Activated T-helper 17 cell treated with anti-CD3 and anti-CD28 coated beads, Interleukin-2, amount 50 U/mL, for 72 hours (primary cell): Measurements from ENCODE around the gene PLCD3. TPM values are rescaled to one million over a fixed set of nuclear protein-coding genes. Genes with fewer than 3 reads are reported as not detected.

ENCODE experiments used
- ATAC-seq: fragments of 150-1000 bp; cut with Tn5 transposase; replicated peaks from 2 replicates; pipeline ENCODE4 v1.10.0; 2021; ENCODE audit warnings: mild to moderate bottlenecking, moderate library complexity
- H3K27ac Mint-ChIP-seq: one replicate; pipeline ENCODE4 v1.8.0; 2022; ENCODE audit warnings: mixed read lengths
- H3K27me3 Mint-ChIP-seq: one replicate; pipeline ENCODE4 v1.8.0; 2022; ENCODE audit warnings: mixed read lengths
- H3K36me3 Mint-ChIP-seq: one replicate; pipeline ENCODE4 v1.8.0; 2022; ENCODE audit warnings: low read depth, mild to moderate bottlenecking, mixed read lengths
- H3K4me1 Mint-ChIP-seq: one replicate; pipeline ENCODE4 v1.8.0; 2022; ENCODE audit warnings: mixed read lengths
- H3K4me3 Mint-ChIP-seq: one replicate; pipeline ENCODE4 v1.8.0; 2022; ENCODE audit warnings: mild to moderate bottlenecking, mixed read lengths
- H3K9me3 Mint-ChIP-seq: one replicate; pipeline ENCODE4 v1.8.0; 2022; ENCODE audit warnings: mixed read lengths
- total RNA-seq, 2 donors: library from RNA; stranded (reverse); gene quantifications; one replicate each; pipeline ENCODE4 v1.2.3, GENCODE V29; 2022

The PLCD3 gene
- total RNA-seq, 2 donors from 2014 or later = 3.1 to 6.5 TPM

GRCh38 chr17:45160447-45161287 lies 28.4 kb upstream of the PLCD3 start:
- Mint-ChIP-seq H3K4me3 (peak overlapping the region; percentile 96), H3K27ac (peak overlapping the region; percentile 94), H3K27me3 (no peaks in the 10 kb centered on the region), H3K4me1 (peaks cover 16% of the 10 kb centered on the region), H3K9me3 (no peaks in the 10 kb centered on the region), H3K36me3 (peaks cover 35% of the 10 kb centered on the region)
- peak; percentile 27 for ATAC-seq

GRCh38 chr17:45156242-45156641 lies 23.9 kb upstream of the PLCD3 start:
- H3K4me3 Mint-ChIP-seq = no peak overlapping the region
- H3K36me3 Mint-ChIP-seq = peaks cover 35% of the 10 kb centered on the region
- H3K27me3 Mint-ChIP-seq = no peaks in the 10 kb centered on the region
- ATAC-seq = no peak
- H3K4me1 Mint-ChIP-seq = peaks cover 17% of the 10 kb centered on the region
- no peaks in the 10 kb centered on the region for H3K9me3 Mint-ChIP-seq
- H3K27ac Mint-ChIP-seq = no peak overlapping the region

- Mint-ChIP-seq H3K4me1 (peaks cover 20% of the 10 kb centered on the region), H3K4me3 (no peak overlapping the region), H3K27me3 (no peaks in the 10 kb centered on the region), H3K27ac (no peak overlapping the region), H3K9me3 (no peaks in the 10 kb centered on the region), H3K36me3 (peaks cover 38% of the 10 kb centered on the region)
- no peak for ATAC-seq
These were observed 23.2 kb upstream of the PLCD3 start for GRCh38 chr17:45155483-45155882.

- H3K27ac Mint-ChIP-seq = no peak overlapping the region
- no peaks in the 10 kb centered on the region for H3K27me3 Mint-ChIP-seq
- H3K36me3 Mint-ChIP-seq = peaks cover 38% of the 10 kb centered on the region
- peak; percentile 6 for ATAC-seq
- peaks cover 20% of the 10 kb centered on the region for H3K4me1 Mint-ChIP-seq
- H3K9me3 Mint-ChIP-seq = no peaks in the 10 kb centered on the region
- no peak overlapping the region for H3K4me3 Mint-ChIP-seq
These were observed 22.7 kb upstream of the PLCD3 start for GRCh38 chr17:45155029-45155428.

GRCh38 chr17:45150911-45151809 lies 18.8 kb upstream of the PLCD3 start:
- peak overlapping the region; percentile 99 for H3K4me3 Mint-ChIP-seq
- peaks cover 53% of the 10 kb centered on the region for H3K36me3 Mint-ChIP-seq
- H3K27ac Mint-ChIP-seq = peak overlapping the region; percentile 100
- H3K27me3 Mint-ChIP-seq = no peaks in the 10 kb centered on the region
- no peaks in the 10 kb centered on the region for H3K9me3 Mint-ChIP-seq
- ATAC-seq = no peak
- H3K4me1 Mint-ChIP-seq = peaks cover 25% of the 10 kb centered on the region

- Mint-ChIP-seq H3K27ac (peak overlapping the region; percentile 100), H3K27me3 (no peaks in the 10 kb centered on the region), H3K9me3 (no peaks in the 10 kb centered on the region), H3K4me1 (peaks cover 25% of the 10 kb centered on the region), H3K4me3 (peak overlapping the region; percentile 99), H3K36me3 (peaks cover 53% of the 10 kb centered on the region)
- no peak for ATAC-seq
These were observed 17.7 kb upstream of the PLCD3 start for GRCh38 chr17:45149669-45150664.

GRCh38 chr17:45149037-45149668 lies 16.8 kb upstream of the PLCD3 start:
- H3K27me3 Mint-ChIP-seq = no peaks in the 10 kb centered on the region
- H3K36me3 Mint-ChIP-seq = peaks cover 53% of the 10 kb centered on the region
- peak overlapping the region; percentile 99 for H3K4me3 Mint-ChIP-seq
- peak overlapping the region; percentile 100 for H3K27ac Mint-ChIP-seq
- H3K9me3 Mint-ChIP-seq = no peaks in the 10 kb centered on the region
- ATAC-seq = peak; percentile 34
- peaks cover 25% of the 10 kb centered on the region for H3K4me1 Mint-ChIP-seq

GRCh38 chr17:45148183-45149036 lies 16.1 kb upstream of the PLCD3 start, which contains the start of gene HEXIM1:
Gene HEXIM1 (plus strand): TSS chr17:45148475. CDS start chr17:45149191, 716 bp downstream.
- H3K9me3 Mint-ChIP-seq = no peaks in the 10 kb centered on the region
- peak within 1 kb of the TSS; percentile 100 for H3K27ac Mint-ChIP-seq
- H3K4me3 Mint-ChIP-seq = peak within 1 kb of the TSS; percentile 99
- peaks cover 25% of the 10 kb centered on the region for H3K4me1 Mint-ChIP-seq
- peaks cover 53% of the 10 kb centered on the region for H3K36me3 Mint-ChIP-seq
- ATAC-seq = peak; percentile 85
- no peaks in the 10 kb centered on the region for H3K27me3 Mint-ChIP-seq

- peaks cover 25% of the 10 kb centered on the region for H3K4me1 Mint-ChIP-seq
These were observed 15.4 kb upstream of the PLCD3 start for GRCh38 chr17:45147581-45148182.

GRCh38 chr17:45146890-45147580 lies 14.7 kb upstream of the PLCD3 start:
- H3K27me3 Mint-ChIP-seq = no peaks in the 10 kb centered on the region
- H3K36me3 Mint-ChIP-seq = peaks cover 53% of the 10 kb centered on the region
- no peaks in the 10 kb centered on the region for H3K9me3 Mint-ChIP-seq
- ATAC-seq = peak; percentile 0
- peak overlapping the region; percentile 100 for H3K27ac Mint-ChIP-seq
- H3K4me1 Mint-ChIP-seq = peaks cover 25% of the 10 kb centered on the region
- peak overlapping the region; percentile 99 for H3K4me3 Mint-ChIP-seq

More at GRCh38 chr17:45147581-45148182, 15.4 kb upstream of the PLCD3 start:
- Mint-ChIP-seq H3K9me3 (no peaks in the 10 kb centered on the region), H3K27me3 (no peaks in the 10 kb centered on the region), H3K36me3 (peaks cover 53% of the 10 kb centered on the region), H3K4me3 (peak overlapping the region; percentile 99), H3K27ac (peak overlapping the region; percentile 100)
- peak; percentile 30 for ATAC-seq

GRCh38 chr17:45146592-45146889 lies 14.2 kb upstream of the PLCD3 start:
- Mint-ChIP-seq H3K4me3 (peak overlapping the region; percentile 99), H3K36me3 (peaks cover 50% of the 10 kb centered on the region), H3K4me1 (peaks cover 23% of the 10 kb centered on the region), H3K27ac (peak overlapping the region; percentile 100), H3K27me3 (no peaks in the 10 kb centered on the region), H3K9me3 (no peaks in the 10 kb centered on the region)
- no peak for ATAC-seq

- no peak for ATAC-seq
- H3K9me3 Mint-ChIP-seq = no peaks in the 10 kb centered on the region
- peaks cover 19% of the 10 kb centered on the region for H3K4me1 Mint-ChIP-seq
- H3K27ac Mint-ChIP-seq = no peak overlapping the region
- H3K36me3 Mint-ChIP-seq = peaks cover 47% of the 10 kb centered on the region
- H3K4me3 Mint-ChIP-seq = peak overlapping the region; percentile 99
- no peaks in the 10 kb centered on the region for H3K27me3 Mint-ChIP-seq
These were observed 13.9 kb upstream of the PLCD3 start for GRCh38 chr17:45146166-45146565.
